Gastroesophageal sphincter (tissue), 3 donors: Measurements from ENCODE around the gene HNRNPH2.

ENCODE experiments used
- EP300 ChIP-seq: sonication (generic); formaldehyde crosslinking; IDR thresholded peaks from one replicate; pipeline ENCODE4 v1.6.1; 2017; ENCODE audit warnings: antibody characterized with exemption, mild to moderate bottlenecking
- POLR2A ChIP-seq, 2 donors: fragments of 450-650 bp; IDR thresholded peaks; one replicate each; pipeline ENCODE4 v1.6.1; 2017; ENCODE audit warnings: antibody characterized with exemption in 2 of 2, mild to moderate bottlenecking in 2 of 2, moderate library complexity in 1 of 2
- POLR2AphosphoS5 ChIP-seq: sonication (generic); formaldehyde crosslinking; IDR thresholded peaks from one replicate; pipeline ENCODE4 v1.6.1; 2017; ENCODE audit warnings: antibody characterized with exemption
- TF ChIP-seq, protein P1 (sequence below), 4 experiments: fragments of 200-600 bp in 2 of 4; fragments of 450-650 bp in 2 of 4; sonication (generic) in 1 of 4; IDR thresholded peaks; one replicate each; pipeline ENCODE4 v1.5.1; 2017 to 2019; ENCODE audit warnings: antibody characterized with exemption in 4 of 4, mild to moderate bottlenecking in 2 of 4, moderate library complexity in 2 of 4

DNA sequence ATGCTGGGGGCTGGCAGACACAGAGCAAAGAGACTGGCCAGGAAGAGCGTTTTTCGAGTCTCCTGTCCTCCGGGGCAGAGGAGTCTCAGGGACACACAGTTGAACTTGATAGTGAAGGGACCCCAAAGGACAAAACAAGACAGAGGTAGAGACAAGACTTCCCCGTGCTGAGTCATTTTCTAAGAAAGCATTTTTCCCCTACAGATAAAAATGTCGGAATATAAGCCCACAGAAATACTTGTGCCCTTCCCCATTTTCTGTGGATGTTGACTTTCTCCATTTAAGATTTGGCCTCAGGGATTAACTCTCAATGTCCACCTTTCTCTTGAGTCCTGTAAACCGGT, 21.5 kb upstream of the HNRNPH2 start:
- TF ChIP-seq EP300 (no peak), POLR2A (IDR thresholded peaks at IDR 0.05) (no peak), POLR2AphosphoS5 (no peak)
- TF ChIP-seq, protein P1, sequence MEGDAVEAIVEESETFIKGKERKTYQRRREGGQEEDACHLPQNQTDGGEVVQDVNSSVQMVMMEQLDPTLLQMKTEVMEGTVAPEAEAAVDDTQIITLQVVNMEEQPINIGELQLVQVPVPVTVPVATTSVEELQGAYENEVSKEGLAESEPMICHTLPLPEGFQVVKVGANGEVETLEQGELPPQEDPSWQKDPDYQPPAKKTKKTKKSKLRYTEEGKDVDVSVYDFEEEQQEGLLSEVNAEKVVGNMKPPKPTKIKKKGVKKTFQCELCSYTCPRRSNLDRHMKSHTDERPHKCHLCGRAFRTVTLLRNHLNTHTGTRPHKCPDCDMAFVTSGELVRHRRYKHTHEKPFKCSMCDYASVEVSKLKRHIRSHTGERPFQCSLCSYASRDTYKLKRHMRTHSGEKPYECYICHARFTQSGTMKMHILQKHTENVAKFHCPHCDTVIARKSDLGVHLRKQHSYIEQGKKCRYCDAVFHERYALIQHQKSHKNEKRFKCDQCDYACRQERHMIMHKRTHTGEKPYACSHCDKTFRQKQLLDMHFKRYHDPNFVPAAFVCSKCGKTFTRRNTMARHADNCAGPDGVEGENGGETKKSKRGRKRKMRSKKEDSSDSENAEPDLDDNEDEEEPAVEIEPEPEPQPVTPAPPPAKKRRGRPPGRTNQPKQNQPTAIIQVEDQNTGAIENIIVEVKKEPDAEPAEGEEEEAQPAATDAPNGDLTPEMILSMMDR (IDR thresholded peaks at IDR 0.05): no peak
